Tibial nerve (tissue), 4 donors: ENCODE data around the gene RASGEF1B.

Experiments used
- EP300 ChIP-seq, 2 donors: sonication (generic); formaldehyde crosslinking; IDR thresholded peaks; one replicate each; pipeline ENCODE4 v1.6.1; 2017; ENCODE audit warnings: antibody characterized with exemption in 2 of 2, mild to moderate bottlenecking in 1 of 2
- POLR2A ChIP-seq, 2 donors: fragments of 450-650 bp; IDR thresholded peaks; one replicate each; pipeline ENCODE4 v1.6.1; 2017; ENCODE audit warnings: antibody characterized with exemption in 2 of 2, mild to moderate bottlenecking in 2 of 2, moderate library complexity in 2 of 2
- TF ChIP-seq, protein P1 (sequence below), 5 experiments: fragments of 200-600 bp in 3 of 5; fragments of 450-650 bp in 2 of 5; sonication (generic) in 3 of 5; IDR thresholded peaks; one replicate each; pipeline ENCODE4 v1.5.1; 2016 to 2019; ENCODE audit warnings: antibody characterized with exemption in 5 of 5, mild to moderate bottlenecking in 3 of 5, moderate library complexity in 2 of 5

DNA sequence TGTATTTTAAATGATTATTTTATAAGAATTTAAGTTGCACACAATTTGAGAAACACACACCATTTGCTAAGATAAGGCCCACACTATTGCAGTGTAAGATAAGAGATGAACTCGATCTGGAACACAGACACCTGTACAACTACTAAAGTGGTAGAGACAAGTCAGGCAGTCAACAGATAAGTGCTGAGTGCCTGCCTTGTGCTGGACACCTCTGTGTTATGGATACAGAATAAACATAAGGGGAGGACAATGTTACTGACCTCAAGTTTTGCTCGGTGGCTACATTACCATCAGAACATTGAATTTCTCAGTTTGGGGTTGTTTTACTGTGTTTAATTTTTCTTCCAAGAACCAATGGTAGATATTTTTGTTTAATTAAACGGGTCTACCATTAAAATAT lies 74.1 kb downstream of the RASGEF1B start:
- TF ChIP-seq, protein P1, sequence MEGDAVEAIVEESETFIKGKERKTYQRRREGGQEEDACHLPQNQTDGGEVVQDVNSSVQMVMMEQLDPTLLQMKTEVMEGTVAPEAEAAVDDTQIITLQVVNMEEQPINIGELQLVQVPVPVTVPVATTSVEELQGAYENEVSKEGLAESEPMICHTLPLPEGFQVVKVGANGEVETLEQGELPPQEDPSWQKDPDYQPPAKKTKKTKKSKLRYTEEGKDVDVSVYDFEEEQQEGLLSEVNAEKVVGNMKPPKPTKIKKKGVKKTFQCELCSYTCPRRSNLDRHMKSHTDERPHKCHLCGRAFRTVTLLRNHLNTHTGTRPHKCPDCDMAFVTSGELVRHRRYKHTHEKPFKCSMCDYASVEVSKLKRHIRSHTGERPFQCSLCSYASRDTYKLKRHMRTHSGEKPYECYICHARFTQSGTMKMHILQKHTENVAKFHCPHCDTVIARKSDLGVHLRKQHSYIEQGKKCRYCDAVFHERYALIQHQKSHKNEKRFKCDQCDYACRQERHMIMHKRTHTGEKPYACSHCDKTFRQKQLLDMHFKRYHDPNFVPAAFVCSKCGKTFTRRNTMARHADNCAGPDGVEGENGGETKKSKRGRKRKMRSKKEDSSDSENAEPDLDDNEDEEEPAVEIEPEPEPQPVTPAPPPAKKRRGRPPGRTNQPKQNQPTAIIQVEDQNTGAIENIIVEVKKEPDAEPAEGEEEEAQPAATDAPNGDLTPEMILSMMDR (IDR thresholded peaks at IDR 0.05) = no peak
- TF ChIP-seq POLR2A (IDR thresholded peaks at IDR 0.05) = no peak
- no peak for TF ChIP-seq EP300 (IDR thresholded peaks at IDR 0.05)
